ENCODE data around the gene SEC16A.

Gene SEC16A

DNA sequence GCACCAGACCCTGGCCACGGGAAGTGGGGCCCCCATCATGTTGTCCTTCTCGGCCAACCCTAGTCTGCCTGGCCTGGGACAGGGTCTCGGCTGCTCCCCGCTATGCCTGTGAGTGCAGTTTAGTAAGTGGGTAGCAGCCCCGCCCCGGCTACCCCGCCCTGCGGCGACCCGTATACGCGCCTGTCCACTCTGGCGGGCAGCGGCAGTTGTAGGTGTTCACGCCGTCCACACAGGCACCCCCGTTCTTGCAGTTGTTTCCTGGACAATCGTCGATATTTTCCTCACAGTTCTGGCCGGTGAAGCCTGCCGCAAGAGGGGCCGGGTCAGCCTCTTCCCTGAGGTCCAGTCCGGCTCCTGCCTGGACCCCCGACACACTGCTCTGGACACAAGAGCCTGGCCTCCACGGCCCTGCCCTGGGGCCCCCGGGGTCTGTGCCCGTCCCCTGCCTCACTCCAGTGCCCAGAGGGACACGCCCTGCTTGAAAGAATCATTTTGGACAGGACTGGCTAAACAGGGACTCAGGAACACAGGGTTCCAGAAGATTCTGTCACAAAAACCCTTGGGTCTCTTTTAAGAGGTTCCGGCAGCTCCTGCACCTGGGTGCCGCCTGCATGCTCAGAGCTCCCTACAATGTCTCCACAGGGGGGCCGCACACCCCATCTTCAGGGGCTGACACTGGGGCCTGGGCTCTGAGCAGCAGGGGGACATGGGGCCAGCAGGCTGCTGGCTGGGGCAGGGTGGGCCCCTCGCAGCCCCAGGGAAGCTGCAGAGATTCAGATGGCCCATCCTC lies 36.6 kb upstream of the SEC16A start:
- DNase-seq, result no peak

GRCh38 chr9:136518623-136519022 lies 35.8 kb upstream of the SEC16A start:
- no peak for DNase-seq

DNA sequence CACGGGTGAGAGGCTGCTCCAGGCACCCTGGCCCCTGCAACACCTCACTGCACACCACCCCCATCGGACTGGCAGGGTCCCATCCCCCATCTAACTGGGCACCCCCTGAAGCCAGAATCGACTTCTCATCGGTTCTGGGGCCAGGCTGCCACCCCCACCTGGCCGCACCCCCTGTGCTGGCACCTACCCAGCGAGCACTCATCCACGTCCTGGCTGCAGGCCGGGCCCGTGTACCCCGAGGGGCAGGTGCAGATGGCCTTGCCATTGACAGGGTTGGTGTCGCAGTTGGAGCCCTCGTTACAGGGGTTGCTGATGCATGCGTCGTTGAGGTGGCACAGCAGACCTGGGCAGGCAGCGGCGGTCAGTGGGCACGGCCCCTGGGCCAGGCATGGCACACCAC lies 35.1 kb upstream of the SEC16A start:
- DNase-seq, result no peak

- no peak for DNase-seq
Observed at GRCh38 chr9:136517012-136517743, 34.3 kb upstream of the SEC16A start.

GRCh38 chr9:136516191-136516654 lies 33.4 kb upstream of the SEC16A start:
- DNase-seq, result no peak

DNA sequence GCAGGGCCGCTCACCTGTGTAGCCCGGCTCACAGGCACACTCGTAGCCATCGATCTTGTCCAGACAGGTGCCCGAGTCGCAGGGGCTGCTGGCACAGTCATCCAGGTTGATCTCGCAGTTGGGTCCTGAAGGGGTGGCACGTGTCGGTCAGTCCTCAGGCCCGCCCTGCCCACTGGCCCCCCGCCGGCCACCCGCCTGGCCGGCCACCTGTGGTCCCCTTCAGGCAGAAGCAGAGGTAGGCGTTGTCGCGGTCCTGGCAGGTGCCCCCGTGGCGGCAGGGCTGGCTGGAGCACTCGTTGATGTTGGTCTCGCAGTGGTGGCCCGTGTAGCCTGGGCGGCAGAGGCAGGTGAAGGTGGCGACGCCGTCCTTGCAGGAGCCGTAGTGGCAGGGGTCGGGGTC lies 32.4 kb upstream of the SEC16A start:
- no peak for DNase-seq

GRCh38 chr9:136514022-136514714 lies 31.3 kb upstream of the SEC16A start:
- DNase-seq, result no peak

- no peak for DNase-seq
Observed at GRCh38 chr9:136513191-136513590, 30.4 kb upstream of the SEC16A start.

DNA sequence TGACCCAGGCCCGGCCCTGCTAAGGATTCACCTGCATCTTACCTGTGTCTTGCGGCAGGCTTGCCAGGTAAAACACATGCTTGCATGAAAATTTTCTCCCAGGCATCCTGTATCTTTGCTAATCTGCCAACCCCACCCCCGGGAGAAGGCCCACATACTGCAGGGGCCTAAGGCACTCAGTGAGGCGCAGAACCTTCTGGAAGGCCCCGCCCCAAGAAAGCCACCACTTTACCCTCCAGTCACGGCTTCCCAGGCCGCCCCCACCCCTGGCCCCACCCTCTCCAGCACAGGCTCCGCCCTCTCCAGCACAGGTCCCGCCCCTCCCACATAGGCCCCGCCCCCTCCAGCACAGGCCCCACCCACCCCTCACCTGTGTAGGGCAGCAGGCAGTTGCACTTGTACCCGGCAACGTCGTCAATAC lies 29.8 kb upstream of the SEC16A start:
- peak; percentile 39 for DNase-seq

GRCh38 chr9:136511670-136512592 lies 29.1 kb upstream of the SEC16A start:
- no peak for DNase-seq

- no peak for DNase-seq
Observed at GRCh38 chr9:136511144-136511669, 28.4 kb upstream of the SEC16A start.

- no peak for DNase-seq
Observed at GRCh38 chr9:136510561-136510960, 27.7 kb upstream of the SEC16A start.

DNA sequence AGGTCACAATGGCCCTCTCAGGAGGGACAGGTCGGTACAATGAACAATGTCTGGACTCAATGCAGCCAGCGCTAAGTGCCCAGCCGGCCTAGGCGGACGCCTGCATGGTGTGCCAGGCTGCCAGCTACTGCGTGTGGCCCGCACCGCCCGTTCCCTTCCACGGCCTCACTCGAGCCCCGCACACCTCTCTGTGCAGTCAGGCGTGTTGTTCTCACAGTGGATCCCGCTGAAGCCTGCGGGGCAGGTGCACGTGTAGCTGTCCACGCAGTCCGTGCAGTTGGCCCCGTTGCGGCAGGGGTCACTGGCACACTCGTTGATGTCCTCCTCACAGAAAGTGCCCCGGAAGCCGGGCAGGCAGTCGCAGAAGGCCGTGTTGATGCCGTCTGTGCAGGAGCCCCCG lies 26.7 kb upstream of the SEC16A start:
- DNase-seq, result no peak

DNA sequence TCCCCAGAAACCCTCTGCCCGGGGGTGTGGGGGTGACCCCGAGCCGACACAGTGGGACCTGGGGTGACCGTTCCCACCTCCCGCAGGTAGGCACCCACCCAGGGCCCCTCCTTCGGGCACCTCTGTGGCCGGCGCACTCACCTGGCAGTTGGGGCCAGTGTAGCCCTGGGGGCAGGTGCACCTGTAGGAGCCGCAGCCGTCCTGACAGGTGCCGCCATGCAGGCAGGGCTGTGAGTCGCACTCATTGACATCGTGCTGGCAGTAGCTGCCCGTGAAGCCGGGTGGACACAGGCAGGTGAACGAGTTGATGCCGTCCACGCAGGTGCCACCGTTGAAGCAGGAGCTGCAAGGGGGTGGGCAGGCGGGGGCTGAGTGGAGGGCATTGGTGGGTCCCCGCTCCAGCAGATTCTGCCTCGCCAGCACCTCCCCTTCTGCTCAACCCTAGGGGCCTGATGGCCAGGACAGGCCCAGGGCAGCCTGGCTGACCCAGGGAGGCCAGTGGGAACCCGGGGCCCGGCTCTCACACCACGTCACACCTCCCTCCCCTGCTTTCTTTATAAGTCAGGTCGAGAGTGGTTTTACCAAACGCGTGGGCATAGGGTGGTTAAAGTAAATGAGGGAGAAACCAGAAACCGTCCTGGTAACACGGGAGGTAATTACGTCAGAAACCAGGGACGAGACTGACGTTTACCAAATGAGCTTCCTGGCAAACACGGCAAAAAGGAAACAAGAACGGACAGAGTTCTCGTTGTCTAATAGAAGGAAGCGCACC lies 26.1 kb upstream of the SEC16A start:
- DNase-seq, result no peak

- DNase-seq, result no peak
Observed at GRCh38 chr9:136507992-136508375, 25.1 kb upstream of the SEC16A start.

DNA sequence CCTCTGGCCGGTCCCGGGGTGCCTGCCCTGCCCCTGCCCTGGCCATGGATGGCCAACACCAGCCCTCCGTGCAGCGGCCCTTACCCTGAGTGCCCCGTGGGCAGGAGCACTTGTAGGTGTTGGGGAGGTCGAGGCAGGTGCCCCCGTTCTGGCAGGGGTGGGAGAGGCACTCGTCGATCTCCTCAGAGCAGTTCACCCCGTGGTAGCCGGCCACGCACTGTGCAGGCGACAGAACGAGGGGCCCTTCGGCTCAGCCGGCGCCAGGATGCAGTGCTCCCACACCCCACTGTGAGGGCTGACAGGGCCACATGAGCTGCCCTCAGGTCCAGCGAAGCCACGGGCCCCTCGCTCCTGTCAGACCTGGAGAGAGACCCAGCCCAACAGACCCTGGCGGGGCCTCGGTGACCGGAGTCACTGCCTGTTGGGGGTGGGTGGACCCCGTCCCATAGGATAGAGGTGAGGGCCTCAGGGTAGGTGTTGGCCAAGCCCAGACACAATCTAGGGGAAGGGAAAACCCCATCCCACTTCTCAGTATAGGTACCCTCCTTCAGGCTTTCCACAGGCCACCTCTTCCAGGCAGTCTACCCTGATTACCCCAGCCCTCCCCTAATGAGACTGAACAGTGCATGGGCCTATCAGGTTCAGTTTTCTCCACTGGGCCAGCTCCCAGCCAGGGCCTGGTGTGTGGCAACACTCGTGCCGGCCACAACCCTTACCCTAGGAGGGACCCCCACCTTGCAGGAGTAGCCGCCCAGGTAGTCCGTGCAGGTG lies 24.6 kb upstream of the SEC16A start:
- no peak for DNase-seq

DNA sequence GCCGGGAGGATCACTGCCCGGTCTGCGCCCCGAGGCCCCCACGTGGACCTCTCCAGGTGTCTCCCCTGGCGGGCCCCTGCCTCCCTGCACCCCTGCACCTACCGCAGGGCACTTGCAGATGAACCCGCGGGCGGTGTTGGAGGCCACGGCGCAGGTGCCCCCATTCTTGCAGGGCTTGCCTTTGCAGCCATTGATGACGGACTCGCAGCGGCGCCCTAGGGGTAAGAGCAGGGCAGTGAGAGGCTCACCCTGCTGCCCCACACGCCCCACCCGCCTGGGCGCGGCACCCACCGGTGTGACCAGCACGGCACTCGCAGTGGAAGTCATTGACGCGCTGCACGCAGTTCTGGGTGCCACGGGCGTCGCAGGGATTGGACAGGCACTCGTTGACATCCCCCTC lies 23.6 kb upstream of the SEC16A start:
- no peak for DNase-seq

DNA sequence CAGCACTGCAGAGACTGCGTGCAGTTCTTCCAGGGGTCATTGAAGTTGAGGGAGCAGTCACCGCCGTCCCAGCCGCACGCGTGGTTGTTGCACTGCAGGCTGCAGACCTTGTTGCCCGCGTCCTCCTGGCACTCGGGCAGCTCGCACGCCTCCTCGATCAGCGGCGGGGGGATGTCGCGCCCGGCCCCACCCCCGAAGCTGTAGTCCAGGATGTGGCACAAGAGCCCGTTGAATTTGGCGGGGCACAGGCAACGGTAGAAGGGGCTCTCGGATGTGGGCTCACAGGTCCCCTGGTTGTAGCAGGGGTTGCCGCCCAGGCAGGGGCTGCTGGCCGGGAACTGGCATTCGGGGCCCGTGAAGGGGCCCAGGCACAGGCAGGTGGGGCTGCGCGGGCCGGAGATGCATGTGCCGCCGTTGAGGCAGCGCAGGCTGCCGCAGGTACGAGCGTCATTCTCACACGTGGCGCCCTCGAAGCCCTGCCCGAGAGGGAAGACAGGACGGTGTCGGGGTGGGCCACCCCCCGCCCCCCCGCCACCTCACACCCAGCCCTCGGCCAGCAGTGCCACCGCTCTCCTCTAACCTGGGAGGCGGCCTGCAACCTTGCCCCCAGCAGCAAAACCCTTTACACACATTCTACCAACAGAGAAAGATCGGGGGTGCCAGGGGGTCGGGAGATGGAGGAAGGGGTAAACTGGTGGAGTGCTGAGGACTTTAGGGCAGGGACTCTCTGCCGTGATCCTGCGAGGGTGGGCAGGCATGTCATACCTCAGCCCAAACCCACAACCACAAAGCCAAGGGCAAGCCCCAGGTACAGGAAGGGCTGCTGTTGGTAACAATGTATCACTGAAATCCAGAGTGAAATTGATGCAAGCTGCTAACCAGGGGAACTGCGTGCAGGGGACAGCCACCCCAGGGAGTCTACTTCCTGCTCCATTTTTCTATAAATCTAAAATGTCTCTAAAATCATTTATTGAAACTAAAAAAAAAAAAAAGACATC lies 22.9 kb upstream of the SEC16A start:
- DNase-seq, result no peak
